Skeletal muscle tissue (tissue), 4 donors: ENCODE results near the gene IGSF5. TPM values are rescaled to one million over a fixed set of nuclear protein-coding genes. Genes with fewer than 3 reads are reported as not detected.
"Not testable (repeated sequence)": the region's sequence is repeated elsewhere in the genome, so short reads cannot be mapped to it uniquely, and the experiment has no call there.

Experiments used
- H3K27ac ChIP-seq: one replicate; pipeline ENCODE4 v1.7.0; 2013; ENCODE audit warnings: mild to moderate bottlenecking, low read depth, low read length, inconsistent platforms
- H3K27me3 ChIP-seq, 3 donors: one replicate each; pipeline ENCODE4 v1.7.0; 2013; ENCODE audit warnings: low read length in 3 of 3; ENCODE audit not compliant: control insufficient read depth in 3 of 3, insufficient read depth in 3 of 3
- H3K36me3 ChIP-seq, 3 donors: one replicate each; pipeline ENCODE4 v1.7.0; 2013; ENCODE audit warnings: low read length in 3 of 3; ENCODE audit not compliant: control insufficient read depth in 3 of 3, insufficient read depth in 3 of 3
- H3K4me1 ChIP-seq, 3 donors: one replicate each; pipeline ENCODE4 v1.7.0; 2013; ENCODE audit warnings: low read length in 3 of 3, mild to moderate bottlenecking in 3 of 3; ENCODE audit not compliant: control insufficient read depth in 3 of 3, insufficient read depth in 3 of 3
- H3K4me3 ChIP-seq, 3 donors: one replicate each; pipeline ENCODE4 v1.7.0; 2013; ENCODE audit warnings: low read length in 3 of 3
- H3K9ac ChIP-seq, 3 donors: one replicate each; pipeline ENCODE4 v1.7.0; 2013; ENCODE audit warnings: low read length in 3 of 3, mild to moderate bottlenecking in 3 of 3, moderate library complexity in 2 of 3, low read depth in 1 of 3
- H3K9me3 ChIP-seq, 3 donors: one replicate each; pipeline ENCODE4 v1.7.0; 2013; ENCODE audit warnings: low read length in 3 of 3; ENCODE audit not compliant: control insufficient read depth in 3 of 3
- total RNA-seq: library from RNA; depleted of rRNA; stranded (reverse); fragments of >200 nt; gene quantifications from one replicate; pipeline ENCODE4 v1.2.3, GENCODE V29; 2014
- donor health status: Osteomylitis.

IGSF5 gene
- total RNA-seq, 1 donor from 2014 or later = 0.52 TPM

GRCh38 chr21:39730418-39731157, 14.4 kb upstream of the IGSF5 start:
- H3K36me3 ChIP-seq = no peaks in the 10 kb centered on the region
- H3K27me3 ChIP-seq = no peaks in the 10 kb centered on the region
- no peak overlapping the region for H3K27ac ChIP-seq
- no peak overlapping the region for H3K4me3 ChIP-seq
- H3K9ac ChIP-seq = no peak overlapping the region
- H3K9me3 ChIP-seq = no peaks in the 10 kb centered on the region
- no peaks in the 10 kb centered on the region for H3K4me1 ChIP-seq

- Histone ChIP-seq H3K27ac (no peak overlapping the region), H3K27me3 (no peaks in the 10 kb centered on the region), H3K4me3 (no peak overlapping the region), H3K9ac (no peak overlapping the region), H3K4me1 (no peaks in the 10 kb centered on the region), H3K9me3 (no peaks in the 10 kb centered on the region), H3K36me3 (no peaks in the 10 kb centered on the region)
These were observed 8.3 kb upstream of the IGSF5 start for GRCh38 chr21:39736716-39737115.

- Histone ChIP-seq H3K9ac (no peak overlapping the region), H3K9me3 (no peaks in the 10 kb centered on the region), H3K27me3 (no peaks in the 10 kb centered on the region)
These were observed 7.5 kb upstream of the IGSF5 start for GRCh38 chr21:39737376-39738000.

GRCh38 chr21:39738566-39738965, 6.4 kb upstream of the IGSF5 start:
- Histone ChIP-seq H3K9me3 (no peaks in the 10 kb centered on the region), H3K27ac (no peak overlapping the region), H3K4me1 (no peaks in the 10 kb centered on the region)

More at GRCh38 chr21:39737376-39738000, 7.5 kb upstream of the IGSF5 start:
- H3K4me3 ChIP-seq = no peak overlapping the region
- H3K36me3 ChIP-seq = no peaks in the 10 kb centered on the region
- H3K4me1 ChIP-seq = no peaks in the 10 kb centered on the region
- no peak overlapping the region for H3K27ac ChIP-seq

GRCh38 chr21:39739531-39739930, 5.5 kb upstream of the IGSF5 start:
- not testable (repeated sequence) for H3K27me3 ChIP-seq, H3K36me3 ChIP-seq, H3K9me3 ChIP-seq, H3K4me1 ChIP-seq, H3K27ac ChIP-seq, H3K9ac ChIP-seq, H3K4me3 ChIP-seq

More at GRCh38 chr21:39738566-39738965, 6.4 kb upstream of the IGSF5 start:
- Histone ChIP-seq H3K36me3 (no peaks in the 10 kb centered on the region), H3K4me3 (no peak overlapping the region), H3K9ac (no peak overlapping the region), H3K27me3 (no peaks in the 10 kb centered on the region)

- not testable (repeated sequence) for H3K9me3 ChIP-seq, H3K4me1 ChIP-seq, H3K27me3 ChIP-seq, H3K36me3 ChIP-seq, H3K27ac ChIP-seq, H3K9ac ChIP-seq, H3K4me3 ChIP-seq
These were observed 2.4 kb upstream of the IGSF5 start for GRCh38 chr21:39742561-39742960.

- not testable (repeated sequence) for H3K4me3 ChIP-seq, H3K9me3 ChIP-seq, H3K9ac ChIP-seq, H3K4me1 ChIP-seq, H3K27me3 ChIP-seq, H3K27ac ChIP-seq, H3K36me3 ChIP-seq
These were observed 349 bp downstream of the IGSF5 start for GRCh38 chr21:39745332-39745731.

GRCh38 chr21:39750670-39751069, 5.7 kb downstream of the IGSF5 start:
- Histone ChIP-seq H3K27ac (no peak overlapping the region), H3K9ac (no peak overlapping the region), H3K36me3 (no peaks in the 10 kb centered on the region), H3K4me1 (no peaks in the 10 kb centered on the region), H3K27me3 (no peaks in the 10 kb centered on the region), H3K4me3 (no peak overlapping the region), H3K9me3 (no peaks in the 10 kb centered on the region)

GRCh38 chr21:39754811-39755210, 9.8 kb downstream of the IGSF5 start:
- Histone ChIP-seq H3K9ac (no peak overlapping the region), H3K27ac (no peak overlapping the region)

GRCh38 chr21:39756285-39756684, 11.3 kb downstream of the IGSF5 start:
- H3K27ac ChIP-seq = no peak overlapping the region
- H3K27me3 ChIP-seq = no peaks in the 10 kb centered on the region
- no peaks in the 10 kb centered on the region for H3K36me3 ChIP-seq
- no peaks in the 10 kb centered on the region for H3K9me3 ChIP-seq
- no peak overlapping the region for H3K9ac ChIP-seq
- no peak overlapping the region for H3K4me3 ChIP-seq
- H3K4me1 ChIP-seq = no peaks in the 10 kb centered on the region

More at GRCh38 chr21:39754811-39755210, 9.8 kb downstream of the IGSF5 start:
- Histone ChIP-seq H3K4me3 (no peak overlapping the region), H3K4me1 (no peaks in the 10 kb centered on the region), H3K9me3 (no peaks in the 10 kb centered on the region), H3K36me3 (no peaks in the 10 kb centered on the region), H3K27me3 (no peaks in the 10 kb centered on the region)
